Measurements from ENCODE around the gene TNFRSF8. TPM values are rescaled to one million over a fixed set of nuclear protein-coding genes. Genes with fewer than 3 reads are reported as not detected.

The TNFRSF8 gene
- total RNA-seq, 1 experiment from 2014 or later: 0.13 TPM

DNA sequence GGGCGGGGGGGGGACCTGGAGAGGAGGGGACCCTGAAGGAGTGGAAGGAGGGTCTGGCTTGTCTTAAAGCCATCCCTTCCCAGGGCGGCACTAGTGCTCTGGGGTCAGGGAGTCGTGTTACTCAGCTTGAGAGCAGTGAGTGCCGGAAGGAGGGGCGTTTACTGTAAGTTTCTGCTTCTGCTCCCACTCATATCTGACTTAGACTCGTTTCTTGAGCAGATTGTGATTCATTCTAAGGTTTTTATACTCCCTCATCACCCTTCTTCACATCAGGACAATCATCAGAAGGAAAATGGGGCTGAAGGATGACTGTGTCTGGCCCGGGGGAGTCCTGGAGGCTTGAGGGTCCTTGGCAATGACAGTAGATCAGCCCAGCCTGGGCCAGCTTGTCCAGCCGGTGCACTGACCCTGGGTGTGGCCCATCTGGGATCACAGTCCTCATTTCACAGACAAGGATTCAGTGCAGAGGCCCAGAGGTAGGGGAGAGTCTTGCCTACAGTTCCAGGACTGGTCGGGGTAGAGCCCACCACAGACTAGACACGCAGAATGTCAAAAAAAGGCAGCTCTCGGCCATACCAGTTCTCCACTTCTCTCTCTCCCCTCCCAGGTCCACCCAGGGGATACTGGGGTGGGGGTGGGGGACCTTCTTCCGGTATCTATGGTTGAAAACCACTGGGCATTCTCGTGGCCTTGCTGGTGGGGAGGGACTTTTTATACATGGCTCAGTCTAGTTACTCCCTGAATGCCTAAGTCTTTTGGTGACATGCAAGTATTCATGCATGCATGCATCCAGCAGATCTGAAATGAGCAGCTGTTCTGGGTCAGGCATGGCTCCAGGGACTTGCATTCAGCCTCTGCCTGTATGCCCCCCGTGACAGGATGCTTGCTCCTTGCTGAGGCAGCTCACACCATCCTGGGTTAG lies 5.1 kb downstream of the TNFRSF8 start:
- TF ChIP-seq SIN3A (IDR thresholded peaks at IDR 0.05; ENCODE audit: borderline replicate concordance, insufficient read depth, low read depth, low read length) (no peak), POLR2AphosphoS5 (IDR thresholded peaks at IDR 0.05; ENCODE audit: low read depth, low read length) (no peak), TCF7L2 (IDR thresholded peaks at IDR 0.05; ENCODE audit: low read depth, low read length) (no peak)
- TF ChIP-seq, protein P1, sequence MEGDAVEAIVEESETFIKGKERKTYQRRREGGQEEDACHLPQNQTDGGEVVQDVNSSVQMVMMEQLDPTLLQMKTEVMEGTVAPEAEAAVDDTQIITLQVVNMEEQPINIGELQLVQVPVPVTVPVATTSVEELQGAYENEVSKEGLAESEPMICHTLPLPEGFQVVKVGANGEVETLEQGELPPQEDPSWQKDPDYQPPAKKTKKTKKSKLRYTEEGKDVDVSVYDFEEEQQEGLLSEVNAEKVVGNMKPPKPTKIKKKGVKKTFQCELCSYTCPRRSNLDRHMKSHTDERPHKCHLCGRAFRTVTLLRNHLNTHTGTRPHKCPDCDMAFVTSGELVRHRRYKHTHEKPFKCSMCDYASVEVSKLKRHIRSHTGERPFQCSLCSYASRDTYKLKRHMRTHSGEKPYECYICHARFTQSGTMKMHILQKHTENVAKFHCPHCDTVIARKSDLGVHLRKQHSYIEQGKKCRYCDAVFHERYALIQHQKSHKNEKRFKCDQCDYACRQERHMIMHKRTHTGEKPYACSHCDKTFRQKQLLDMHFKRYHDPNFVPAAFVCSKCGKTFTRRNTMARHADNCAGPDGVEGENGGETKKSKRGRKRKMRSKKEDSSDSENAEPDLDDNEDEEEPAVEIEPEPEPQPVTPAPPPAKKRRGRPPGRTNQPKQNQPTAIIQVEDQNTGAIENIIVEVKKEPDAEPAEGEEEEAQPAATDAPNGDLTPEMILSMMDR (IDR thresholded peaks at IDR 0.05): no peak
- TF ChIP-seq, protein P2, sequence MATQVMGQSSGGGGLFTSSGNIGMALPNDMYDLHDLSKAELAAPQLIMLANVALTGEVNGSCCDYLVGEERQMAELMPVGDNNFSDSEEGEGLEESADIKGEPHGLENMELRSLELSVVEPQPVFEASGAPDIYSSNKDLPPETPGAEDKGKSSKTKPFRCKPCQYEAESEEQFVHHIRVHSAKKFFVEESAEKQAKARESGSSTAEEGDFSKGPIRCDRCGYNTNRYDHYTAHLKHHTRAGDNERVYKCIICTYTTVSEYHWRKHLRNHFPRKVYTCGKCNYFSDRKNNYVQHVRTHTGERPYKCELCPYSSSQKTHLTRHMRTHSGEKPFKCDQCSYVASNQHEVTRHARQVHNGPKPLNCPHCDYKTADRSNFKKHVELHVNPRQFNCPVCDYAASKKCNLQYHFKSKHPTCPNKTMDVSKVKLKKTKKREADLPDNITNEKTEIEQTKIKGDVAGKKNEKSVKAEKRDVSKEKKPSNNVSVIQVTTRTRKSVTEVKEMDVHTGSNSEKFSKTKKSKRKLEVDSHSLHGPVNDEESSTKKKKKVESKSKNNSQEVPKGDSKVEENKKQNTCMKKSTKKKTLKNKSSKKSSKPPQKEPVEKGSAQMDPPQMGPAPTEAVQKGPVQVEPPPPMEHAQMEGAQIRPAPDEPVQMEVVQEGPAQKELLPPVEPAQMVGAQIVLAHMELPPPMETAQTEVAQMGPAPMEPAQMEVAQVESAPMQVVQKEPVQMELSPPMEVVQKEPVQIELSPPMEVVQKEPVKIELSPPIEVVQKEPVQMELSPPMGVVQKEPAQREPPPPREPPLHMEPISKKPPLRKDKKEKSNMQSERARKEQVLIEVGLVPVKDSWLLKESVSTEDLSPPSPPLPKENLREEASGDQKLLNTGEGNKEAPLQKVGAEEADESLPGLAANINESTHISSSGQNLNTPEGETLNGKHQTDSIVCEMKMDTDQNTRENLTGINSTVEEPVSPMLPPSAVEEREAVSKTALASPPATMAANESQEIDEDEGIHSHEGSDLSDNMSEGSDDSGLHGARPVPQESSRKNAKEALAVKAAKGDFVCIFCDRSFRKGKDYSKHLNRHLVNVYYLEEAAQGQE (IDR thresholded peaks at IDR 0.05; ENCODE audit: insufficient read depth in 1 of 2, low read depth in 2 of 2, low read length in 1 of 2): no peak
- DNase-seq (ENCODE audit: low read depth, low spot score) (no peak), ATAC-seq (0 out of 2 replicates have a peak, but pooled peaks have one; percentile 40)
- POLR2A ChIA-PET: interaction anchor here (0.6 kb wide), 1 partner anchor 30 kb away, joined by 6 read pairs; no protein-coding TSS in a partner anchor
- Histone ChIP-seq H3K4me1 (ENCODE audit: control insufficient read depth, insufficient read depth, low read length) (peaks cover 7% of the 10 kb centered on the region), H3K27ac (ENCODE audit: low read length) (no peak overlapping the region; the same call in 1 of the 2 replicates), H3K9me3 (ENCODE audit: control insufficient read depth, insufficient read depth, low read depth, low read length) (no peaks in the 10 kb centered on the region), H3K4me3 (ENCODE audit: low read depth in 2 of 2, low read length in 2 of 2) (no peak overlapping the region), H3K27me3 (ENCODE audit: control insufficient read depth, insufficient read depth, low read length) (peaks cover 2% of the 10 kb centered on the region), H3K36me3 (ENCODE audit: control insufficient read depth, insufficient read depth, low read length) (no peaks in the 10 kb centered on the region)
- in situ Hi-C loops (cut with HindIII; ENCODE audit: low pct_unique_long_range_greater_than_20kb, low sequenced_read_pairs) (no loop called here), intact Hi-C loops (cut with micrococcal nuclease; ENCODE audit: unreplicated experiment) (no loop called here)
- BruUV-seq (replicated peaks): no TSS peak
- CTCF ChIA-PET: interaction anchor here (0.6 to 1.1 kb wide), 2 partner anchors 11 to 41 kb away, joined by 3 to 5 read pairs; no protein-coding TSS in a partner anchor

DNA sequence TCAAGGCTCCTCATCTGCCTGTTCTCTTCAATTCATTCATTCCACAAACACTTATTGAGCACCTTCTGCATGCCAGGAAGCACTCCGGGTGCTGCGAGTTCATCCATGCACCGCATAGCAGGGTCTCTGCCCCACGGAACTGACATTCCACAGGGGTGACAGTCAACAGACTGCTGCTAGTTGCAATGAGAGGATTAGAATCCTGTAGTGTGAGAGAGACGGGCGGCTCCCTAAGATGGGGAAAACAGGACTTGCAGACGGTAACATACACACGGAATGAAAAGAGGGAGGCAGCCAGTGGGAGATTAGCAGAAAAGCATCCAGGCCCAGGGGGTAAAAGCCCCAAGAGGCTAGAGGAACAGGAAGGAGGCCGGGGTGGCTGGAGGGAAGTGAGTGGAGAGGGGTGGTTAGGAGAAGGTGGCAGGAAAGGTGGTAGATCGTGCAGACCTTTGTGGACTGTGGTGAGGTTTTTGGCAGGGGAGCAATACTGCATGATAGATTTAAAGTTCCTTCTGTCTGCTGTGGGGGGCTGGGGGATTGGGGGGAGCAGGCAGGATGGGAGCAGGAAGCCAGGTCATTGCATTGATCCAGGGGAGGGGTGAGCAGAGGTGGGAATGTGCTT lies 6.6 kb downstream of the TNFRSF8 start:
- no peaks in the 10 kb centered on the region for H3K9me3 ChIP-seq (ENCODE audit: control insufficient read depth, insufficient read depth, low read depth, low read length)
- peaks cover 10% of the 10 kb centered on the region for H3K4me1 ChIP-seq (ENCODE audit: control insufficient read depth, insufficient read depth, low read length)
- no peaks in the 10 kb centered on the region for H3K36me3 ChIP-seq (ENCODE audit: control insufficient read depth, insufficient read depth, low read length)
- no peak overlapping the region for H3K27ac ChIP-seq (ENCODE audit: low read length)
- in situ Hi-C loops (cut with HindIII; ENCODE audit: low pct_unique_long_range_greater_than_20kb, low sequenced_read_pairs): no loop called here
- no peak for DNase-seq (ENCODE audit: low read depth, low spot score)
- intact Hi-C loops (cut with micrococcal nuclease; ENCODE audit: unreplicated experiment): no loop called here
- TF ChIP-seq, protein P1 (IDR thresholded peaks at IDR 0.05): no peak
- TF ChIP-seq, protein P2 (IDR thresholded peaks at IDR 0.05; ENCODE audit: insufficient read depth in 1 of 2, low read depth in 2 of 2, low read length in 1 of 2): no peak
- peaks cover 2% of the 10 kb centered on the region; the same call in 1 of the 2 replicates for H3K27me3 ChIP-seq (ENCODE audit: control insufficient read depth, insufficient read depth, low read length)
- CTCF ChIA-PET: no interaction called here
- ATAC-seq: no peak
- no TSS peak for BruUV-seq (replicated peaks)
- H3K4me3 ChIP-seq (ENCODE audit: low read depth in 2 of 2, low read length in 2 of 2): no peak overlapping the region
- POLR2A ChIA-PET: interaction anchor here (0.6 kb wide), 1 partner anchor 11 kb away, joined by 9 read pairs; no protein-coding TSS in a partner anchor

Measured in Panc1 (cell line).